AG09309 (cell line): ENCODE data around the gene CLDN14.
A peak's percentile ranks its signal among the peaks of the same experiment; 100 is the strongest.

Experiments used
- DNase-seq: peaks from one replicate; pipeline ENCODE4 v3.0.0-alpha.2; 2010; ENCODE audit warnings: low read depth
- H3K4me3 ChIP-seq: 2 replicates; pipeline ENCODE4 v1.5.1; 2011; ENCODE audit warnings: mild to moderate bottlenecking, low read depth, low read length, moderate library complexity; ENCODE audit not compliant: control insufficient read depth
- CTCF ChIP-seq: IDR thresholded peaks from 2 replicates; pipeline ENCODE4 v1.5.1; 2011; ENCODE audit warnings: mild to moderate bottlenecking, low read depth, low read length, inconsistent platforms; ENCODE audit not compliant: insufficient read depth, control insufficient read depth; ENCODE audit errors: missing control alignments

The CLDN14 gene

GRCh38 chr21:36433059-36433709 is 46.7 kb downstream of the CLDN14 start:
- no peak overlapping the region for H3K4me3 ChIP-seq
- no peak for DNase-seq
- no peak for TF ChIP-seq CTCF

- H3K4me3 ChIP-seq = no peak overlapping the region
- no peak for TF ChIP-seq CTCF
Measured at GRCh38 chr21:36431252-36431651, 48.7 kb downstream of the CLDN14 start.

GRCh38 chr21:36430841-36431240 is 49.1 kb downstream of the CLDN14 start:
- H3K4me3 ChIP-seq = peak overlapping the region; percentile 42
- TF ChIP-seq CTCF = no peak
- DNase-seq = no peak

More at GRCh38 chr21:36431252-36431651, 48.7 kb downstream of the CLDN14 start:
- no peak for DNase-seq

DNA sequence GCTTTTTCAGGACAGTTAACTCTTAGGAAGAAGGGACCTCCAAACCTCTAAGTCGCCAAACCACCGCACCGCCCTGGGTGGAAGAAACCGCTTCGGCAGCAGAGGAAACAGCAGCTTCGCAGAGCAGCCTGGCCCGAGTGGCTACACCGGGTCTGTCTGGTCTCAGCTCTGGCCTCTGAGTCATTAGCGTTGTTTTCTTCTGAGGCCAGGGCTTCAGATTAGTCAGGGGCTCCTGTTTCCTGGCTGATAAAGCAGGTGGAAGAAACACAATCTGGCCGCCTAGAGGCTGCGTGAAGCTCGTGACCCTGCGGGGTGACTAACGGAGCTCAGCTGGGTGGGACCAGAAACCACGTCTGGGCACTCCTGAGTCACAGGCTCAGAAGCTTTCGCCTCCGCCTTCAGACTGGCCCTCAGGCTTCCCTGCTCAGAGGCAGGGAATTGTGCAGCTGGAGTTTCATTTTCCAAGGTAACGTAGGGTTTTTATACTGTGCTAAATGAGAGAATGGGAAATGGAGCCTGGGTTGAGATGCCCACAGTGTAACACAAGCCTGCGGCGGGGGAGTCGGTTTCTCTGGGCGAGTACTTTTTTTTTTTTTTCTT is 49.9 kb downstream of the CLDN14 start:
- peak; percentile 18 for TF ChIP-seq CTCF
- peak; percentile 92 for DNase-seq
- H3K4me3 ChIP-seq = peak overlapping the region; percentile 42

GRCh38 chr21:36428761-36429432 is 51.0 kb downstream of the CLDN14 start:
- no peak for TF ChIP-seq CTCF
- DNase-seq = no peak
- no peak overlapping the region for H3K4me3 ChIP-seq

DNA sequence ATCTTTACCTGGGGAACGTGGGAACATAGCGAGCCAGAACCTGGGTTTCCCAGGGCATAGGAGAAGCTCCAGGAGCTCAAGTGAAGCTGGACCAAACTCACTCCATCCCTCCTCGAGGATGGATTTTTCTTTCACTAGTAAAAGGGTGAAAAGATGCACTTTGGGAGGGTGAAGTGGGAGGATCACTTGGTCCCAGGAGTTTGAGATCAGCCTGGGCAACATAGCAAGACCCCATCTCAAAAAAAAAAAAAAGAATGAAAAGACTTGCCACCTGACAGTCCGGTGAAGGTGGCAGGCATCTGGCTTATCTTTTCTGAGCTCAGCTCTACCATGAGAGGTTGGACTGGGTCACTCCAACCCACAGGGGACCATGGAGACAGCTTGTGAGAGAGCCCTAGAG is 52.4 kb downstream of the CLDN14 start:
- no peak for DNase-seq
- H3K4me3 ChIP-seq = no peak overlapping the region
- no peak for TF ChIP-seq CTCF
